H1 (cell line): ENCODE data around the gene TFPI2. TPM values are rescaled to one million over a fixed set of nuclear protein-coding genes. Genes with fewer than 3 reads are reported as not detected.

ENCODE experiments used
- CTCF ChIA-PET: fragments of 300-600 bp; sonication (Branson Sonifier 250); formaldehyde crosslinking; loops from one replicate; lab custom pipeline; 2021; ENCODE audit not compliant: partially characterized antibody; lab: Charles Lee
- POLR2A ChIA-PET: fragments of 300-600 bp; sonication (Branson Sonifier 250); formaldehyde crosslinking; loops from one replicate; lab custom pipeline; 2021; ENCODE audit warnings: inconsistent platforms; ENCODE audit not compliant: partially characterized antibody; lab: Charles Lee
- DNase-seq, 2 experiments: peaks; one replicate each; pipeline versions ENCODE4 v3.0.0 to v3.0.0-alpha.2; 2010 to 2022; ENCODE audit warnings: low spot score in 2 of 2, low read depth in 1 of 2, mixed read lengths in 1 of 2
- FAIRE-seq: peaks from 2 replicates; lab custom pipeline; 2011; peaks lifted over from hg19 to GRCh38; lab: Jason Lieb, UNC
- H2AFZ ChIP-seq: 2 replicates; pipeline ENCODE4 v1.8.1; 2012; ENCODE audit warnings: low read length, inconsistent platforms
- H2AK5ac ChIP-seq: 2 replicates; pipeline ENCODE4 v1.6.1; 2013; ENCODE audit warnings: low read depth, low read length
- H2BK120ac ChIP-seq: replicated peaks from 2 replicates; pipeline ENCODE3; 2013; ENCODE audit warnings: low read depth, low read length, inconsistent platforms
- H2BK12ac ChIP-seq: 2 replicates; pipeline ENCODE4 v1.6.1; 2013; ENCODE audit warnings: low read depth, low read length
- H2BK15ac ChIP-seq: 2 replicates; pipeline ENCODE4 v1.6.1; 2013; ENCODE audit warnings: low read length
- H2BK20ac ChIP-seq: 2 replicates; pipeline ENCODE4 v1.6.1; 2013; ENCODE audit warnings: low read length
- H2BK5ac ChIP-seq: 2 replicates; pipeline ENCODE4 v1.6.1; 2013; ENCODE audit warnings: low read depth, low read length
- H3K14ac ChIP-seq: 2 replicates; pipeline ENCODE4 v1.6.1; 2013; ENCODE audit warnings: inconsistent platforms; ENCODE audit not compliant: insufficient read length
- H3K18ac ChIP-seq: 2 replicates; pipeline ENCODE4 v1.6.1; 2013; ENCODE audit warnings: low read length; ENCODE audit errors: extremely low read depth
- H3K23ac ChIP-seq: 2 replicates; pipeline ENCODE4 v1.6.1; 2013; ENCODE audit warnings: inconsistent platforms; ENCODE audit not compliant: insufficient read length
- H3K23me2 ChIP-seq: 2 replicates; pipeline ENCODE4 v1.6.1; 2013; ENCODE audit warnings: low read depth, low read length
- H3K27ac ChIP-seq: 2 replicates; pipeline ENCODE4 v1.6.1; 2011; ENCODE audit warnings: low read depth, low read length, inconsistent platforms
- H3K27me3 ChIP-seq, 4 experiments: replicated peaks in 1 of 4; 1 replicate in 1 of 4; 2 replicates in 3 of 4; pipeline versions ENCODE4 v1.6.1 to v1.8.1; 2011 to 2013; ENCODE audit warnings: low read length in 3 of 4, mild to moderate bottlenecking in 3 of 4, inconsistent platforms in 2 of 4, mixed read lengths in 2 of 4, moderate library complexity in 1 of 4; ENCODE audit not compliant: control insufficient read depth in 3 of 4, insufficient read depth in 3 of 4; ENCODE audit errors: extremely low read depth in 1 of 4
- H3K36me3 ChIP-seq, 4 experiments: 2 replicates each; pipeline versions ENCODE4 v1.6.1 to v1.8.1; 2011 to 2013; ENCODE audit warnings: mild to moderate bottlenecking in 4 of 4, low read length in 3 of 4, moderate library complexity in 2 of 4, control low read depth in 1 of 4, inconsistent platforms in 1 of 4; ENCODE audit not compliant: insufficient read depth in 4 of 4, control insufficient read depth in 2 of 4
- H3K4ac ChIP-seq: replicated peaks from 2 replicates; pipeline ENCODE3; 2013; ENCODE audit warnings: low read length, low read depth, mixed read lengths, inconsistent platforms; ENCODE audit not compliant: insufficient read length
- H3K4me1 ChIP-seq, 4 experiments: replicated peaks in 1 of 4; 1 replicate in 1 of 4; 2 replicates in 3 of 4; pipeline versions ENCODE4 v1.6.1 to v1.8.1; 2011 to 2013; ENCODE audit warnings: low read length in 3 of 4, inconsistent platforms in 2 of 4, mixed read lengths in 1 of 4; ENCODE audit not compliant: insufficient read depth in 4 of 4, control insufficient read depth in 3 of 4
- H3K4me2 ChIP-seq, 2 experiments: 2 replicates each; pipeline versions ENCODE4 v1.6.1 to v1.8.1; 2011 to 2013; ENCODE audit warnings: low read depth in 2 of 2, low read length in 2 of 2, control low read depth in 1 of 2, inconsistent platforms in 1 of 2, mild to moderate bottlenecking in 1 of 2; ENCODE audit not compliant: insufficient read depth in 1 of 2
- H3K4me3 ChIP-seq, 4 experiments: fragments of 200-600, 300-600 bp in 1 of 4; sonication (generic), shearing (Covaris generic), sonication (Bioruptor Twin) in 1 of 4; 2 replicates each; pipeline versions ENCODE4 v1.5.1 to v1.8.1; 2011 to 2016; ENCODE audit warnings: low read length in 4 of 4, low read depth in 3 of 4, control low read depth in 2 of 4, inconsistent platforms in 2 of 4, mild to moderate bottlenecking in 2 of 4, mixed read lengths in 1 of 4, moderate library complexity in 1 of 4; ENCODE audit not compliant: insufficient read depth in 2 of 4; ENCODE audit errors: extremely low read depth in 1 of 4
- H3K56ac ChIP-seq: replicated peaks from 2 replicates; pipeline ENCODE3; 2013; ENCODE audit warnings: low read depth, mild to moderate bottlenecking, mixed read lengths, low read length, inconsistent platforms; ENCODE audit not compliant: insufficient read length
- H3K79me1 ChIP-seq: 2 replicates; pipeline ENCODE4 v1.6.1; 2013; ENCODE audit warnings: low read depth, low read length, control low read depth
- H3K79me2 ChIP-seq, 2 experiments: 2 replicates each; pipeline versions ENCODE4 v1.6.1 to v1.8.1; 2012 to 2013; ENCODE audit warnings: low read length in 2 of 2, mild to moderate bottlenecking in 2 of 2, inconsistent platforms in 1 of 2; ENCODE audit not compliant: insufficient read depth in 2 of 2, control insufficient read depth in 1 of 2
- H3K9ac ChIP-seq, 4 experiments: replicated peaks in 1 of 4; 1 replicate in 1 of 4; 2 replicates in 3 of 4; pipeline versions ENCODE4 v1.6.1 to v1.8.1; 2011 to 2013; ENCODE audit warnings: low read depth in 3 of 4, low read length in 3 of 4, control low read depth in 2 of 4, mild to moderate bottlenecking in 2 of 4, moderate library complexity in 2 of 4, inconsistent platforms in 1 of 4; ENCODE audit errors: extremely low read depth in 1 of 4
- H3K9me3 ChIP-seq, 2 experiments: 2 replicates each; pipeline versions ENCODE4 v1.6.1 to v1.8.1; 2012 to 2013; ENCODE audit warnings: mild to moderate bottlenecking in 2 of 2, moderate library complexity in 2 of 2, control low read depth in 1 of 2, inconsistent platforms in 1 of 2, low read depth in 1 of 2, low read length in 1 of 2, mixed read lengths in 1 of 2; ENCODE audit not compliant: insufficient read depth in 2 of 2
- H4K20me1 ChIP-seq, 2 experiments: replicated peaks in 1 of 2; 2 replicates each; pipeline versions ENCODE3 to v1.8.1; 2011 to 2013; ENCODE audit warnings: inconsistent platforms in 2 of 2, low read length in 2 of 2, mild to moderate bottlenecking in 1 of 2; ENCODE audit not compliant: insufficient read depth in 2 of 2, control insufficient read depth in 1 of 2
- H4K5ac ChIP-seq: 2 replicates; pipeline ENCODE4 v1.6.1; 2013; ENCODE audit warnings: low read length, low read depth, mixed read lengths, inconsistent platforms; ENCODE audit not compliant: insufficient read length
- H4K8ac ChIP-seq: 2 replicates; pipeline ENCODE4 v1.8.0; 2013; ENCODE audit warnings: mild to moderate bottlenecking, moderate library complexity, low read length, inconsistent platforms; ENCODE audit not compliant: insufficient read depth; ENCODE audit errors: extremely low read depth
- H4K91ac ChIP-seq: replicated peaks from 2 replicates; pipeline ENCODE3; 2013; ENCODE audit warnings: low read length, mixed read lengths, inconsistent platforms; ENCODE audit not compliant: insufficient read length
- ATF2 ChIP-seq: IDR thresholded peaks from 2 replicates; pipeline ENCODE4 v1.6.1; 2012; ENCODE audit warnings: low read length, inconsistent platforms
- CBX8 ChIP-seq: fragments of 300-800, 300-1000 bp; sonication (generic); IDR thresholded peaks from 2 replicates; pipeline ENCODE4 v1.7.1; 2016; ENCODE audit warnings: low read depth, low read length, borderline replicate concordance
- CHD2 ChIP-seq: IDR thresholded peaks from 2 replicates; pipeline ENCODE4 v1.6.1; 2012; ENCODE audit warnings: low read length, improper control_type of control experiment
- EGR1 ChIP-seq: IDR thresholded peaks from 2 replicates; pipeline ENCODE4 v1.6.1; 2011; ENCODE audit warnings: low read depth, low read length, borderline replicate concordance
- EP300 ChIP-seq, 2 experiments: IDR thresholded peaks; 1 replicate in 1 of 2; 2 replicates in 1 of 2; pipeline ENCODE4 v1.6.1; 2011 to 2012; ENCODE audit warnings: low read depth in 2 of 2, low read length in 2 of 2, mild to moderate bottlenecking in 2 of 2, borderline replicate concordance in 1 of 2, inconsistent platforms in 1 of 2, moderate library complexity in 1 of 2
- KDM4A ChIP-seq: IDR thresholded peaks from one replicate; pipeline ENCODE4 v1.7.1; 2012; ENCODE audit warnings: low read depth, mild to moderate bottlenecking, moderate library complexity, low read length, inconsistent platforms; ENCODE audit not compliant: severe bottlenecking
- SP1 ChIP-seq: IDR thresholded peaks from 2 replicates; pipeline ENCODE4 v1.6.1; 2011; ENCODE audit warnings: low read depth, low read length
- SUZ12 ChIP-seq: fragments of 200-600 bp; sonication (generic); IDR thresholded peaks from 2 replicates; pipeline ENCODE4 v1.6.1; 2012; ENCODE audit warnings: mild to moderate bottlenecking, inconsistent platforms, low read length, moderate library complexity, mixed read lengths
- TAF1 ChIP-seq: IDR thresholded peaks from 2 replicates; pipeline ENCODE4 v1.6.1; 2011; ENCODE audit warnings: mild to moderate bottlenecking, low read depth, low read length
- WGBS, 2 experiments: shearing (Covaris generic) in 1 of 2; methylation state at CpG; one replicate each; pipeline versions ENCODE4 v1.1.6 to v1.1.7; 2013 to 2015; ENCODE audit warnings: low lambda C conversion rate in 2 of 2, mixed read lengths in 2 of 2, inconsistent platforms in 1 of 2, low coverage in 1 of 2, missing lambda C conversion rate in 1 of 2; ENCODE audit not compliant: insufficient replicate concordance in 2 of 2, insufficient coverage in 1 of 2, insufficient read length in 1 of 2; ENCODE audit errors: extremely low coverage in 1 of 2, missing lambda C conversion rate in 1 of 2; 5-methylcytosine and 5-hydroxymethylcytosine counted together
- polyA plus RNA-seq, 7 experiments: library from polyadenylated mRNA; depleted of rRNA in 3 of 7; stranded (reverse) in 5 of 7; unstranded in 2 of 7; fragments of >200 nt in 5 of 7; fragments of 200-250 nt in 2 of 7; gene quantifications; 1 replicate in 5 of 7; 2 replicates in 1 of 7; 4 replicates in 1 of 7; pipeline versions ENCODE4 v1.2.1 to v1.2.3, GENCODE V29; 2011 to 2013; ENCODE audit warnings: missing spikeins in 2 of 7, mixed read lengths in 2 of 7
- total RNA-seq: library from RNA; stranded (reverse); fragmentation: NEBNext Ultra II Directional; extraction: Animal tissue kit (Norgen Biotek cat#: 25700); gene quantifications from 2 replicates; pipeline ENCODE4 v1.2.1, GENCODE V29; 2021

Gene TFPI2
- total and polyA plus RNA-seq, 2 of the 8 experiments (the other 6 are each of a cell fraction or from before 2014, with no cell fraction given), result 6.8 to 8.9 TPM

- ChIA-PET CTCF (interaction anchor here (0.7 to 2.3 kb wide), 6 partner anchors 9 to 280 kb away, joined by 3 to 9 read pairs (median 4); partner anchors contain the start of genes GNG11 and GNGT1), POLR2A (no interaction called here)
- Histone ChIP-seq H3K14ac (no peak overlapping the region), H2BK20ac (no peak overlapping the region), H3K79me2 (no peaks in the 10 kb centered on the region), H4K5ac (no peak overlapping the region), H3K9me3 (no peaks in the 10 kb centered on the region), H3K56ac (no peak overlapping the region), H3K36me3 (no peaks in the 10 kb centered on the region), H4K8ac (no peak overlapping the region), H4K91ac (no peak overlapping the region), H3K9ac (no peak overlapping the region), H3K4me1 (no peaks in the 10 kb centered on the region), H3K18ac (no peak overlapping the region), H2BK15ac (no peak overlapping the region), H2AK5ac (no peak overlapping the region), H3K27ac (no peak overlapping the region), H2BK5ac (no peak overlapping the region), H2AFZ (no peak overlapping the region), H3K23ac (no peak overlapping the region), H2BK12ac (no peak overlapping the region), H4K20me1 (no peaks in the 10 kb centered on the region), H3K4me3 (no peak overlapping the region), H3K23me2 (no peaks in the 10 kb centered on the region), H3K4ac (no peak overlapping the region), H3K4me2 (no peak overlapping the region), H2BK120ac (no peak overlapping the region), H3K79me1 (no peaks in the 10 kb centered on the region), H3K27me3 (peaks cover 0 to 6% (median 0%) of the 10 kb centered on the region in 4 experiments; a peak in 3 of 7 replicates)
- DNase-seq, result no peak
- 83% methylated on average over 4 of the region's 4 CpGs; no CpG with 5 or more reads in 1 of the 2 experiments for WGBS, 2 experiments
- no peak for FAIRE-seq
- TF ChIP-seq ATF2, result no peak
- no peak for TF ChIP-seq KDM4A
- TF ChIP-seq EGR1, result no peak
- TF ChIP-seq CBX8, result no peak
- TF ChIP-seq EP300 (IDR thresholded peaks at IDR 0.05; ENCODE audit: borderline replicate concordance in 1 of 2, low read depth in 2 of 2, low read length in 2 of 2), result no peak
- TF ChIP-seq TAF1, result no peak
- TF ChIP-seq SP1, result no peak
- no peak for TF ChIP-seq CHD2
- TF ChIP-seq SUZ12, result no peak
These were observed 5.5 kb upstream of the TFPI2 start for GRCh38 chr7:93895859-93896600.
